Cortex of kidney (tissue), 1 donor: ENCODE data around the gene TMEM132E.

Source experiments
- DNase-seq: peaks from one replicate; lab custom pipeline; 2025; lab: John Stamatoyannopoulos, UW

TMEM132E gene

GRCh38 chr17:34635876-34636275 is 56.5 kb downstream of the TMEM132E start:
- no peak for DNase-seq

GRCh38 chr17:34637041-34637547 is 57.7 kb downstream of the TMEM132E start:
- DNase-seq, result no peak

- no peak for DNase-seq
Observed at GRCh38 chr17:34637548-34638525, 58.5 kb downstream of the TMEM132E start.

- no peak for DNase-seq
Observed at GRCh38 chr17:34638526-34639260, 59.3 kb downstream of the TMEM132E start.

- DNase-seq, result no peak
Observed at GRCh38 chr17:34639706-34640425, 60.5 kb downstream of the TMEM132E start.

GRCh38 chr17:34641368-34641767 is 62.0 kb downstream of the TMEM132E start:
- no peak for DNase-seq

GRCh38 chr17:34644941-34645550 is 65.7 kb downstream of the TMEM132E start:
- no peak for DNase-seq

GRCh38 chr17:34645594-34645993 is 66.2 kb downstream of the TMEM132E start:
- no peak for DNase-seq

- no peak for DNase-seq
Observed at GRCh38 chr17:34647511-34647910, 68.1 kb downstream of the TMEM132E start.

- DNase-seq, result no peak
Observed at GRCh38 chr17:34650051-34650750, 70.8 kb downstream of the TMEM132E start.

GRCh38 chr17:34651402-34651811 is 72.0 kb downstream of the TMEM132E start:
- DNase-seq, result no peak

GRCh38 chr17:34652021-34652555 is 72.7 kb downstream of the TMEM132E start:
- no peak for DNase-seq

GRCh38 chr17:34653511-34653910 is 74.1 kb downstream of the TMEM132E start:
- DNase-seq, result no peak

- DNase-seq, result no peak
Observed at GRCh38 chr17:34654276-34654880, 75.0 kb downstream of the TMEM132E start.

GRCh38 chr17:34654881-34655276 is 75.5 kb downstream of the TMEM132E start:
- DNase-seq, result no peak

GRCh38 chr17:34656801-34657200 is 77.4 kb downstream of the TMEM132E start:
- no peak for DNase-seq

GRCh38 chr17:34658811-34659560 is 79.6 kb downstream of the TMEM132E start:
- DNase-seq, result no peak

GRCh38 chr17:34663714-34664113 is 84.3 kb downstream of the TMEM132E start:
- no peak for DNase-seq

- DNase-seq, result no peak
Observed at GRCh38 chr17:34665150-34665806, 85.9 kb downstream of the TMEM132E start.
